Esophagus muscularis mucosa (tissue), 4 donors: ENCODE results near the gene CYB5RL. TPM values are rescaled to one million over a fixed set of nuclear protein-coding genes. Genes with fewer than 3 reads are reported as not detected.
A peak's percentile ranks its signal among the peaks of the same experiment; 100 is the strongest.

Source experiments
- DNase-seq: peaks from one replicate; pipeline ENCODE4 v3.0.0-alpha.2; 2017; ENCODE audit errors: extremely low spot score
- H3K27ac ChIP-seq, 4 donors: fragments of 200-600 bp; sonication (generic); replicated peaks in 1 of 4; 1 replicate in 3 of 4; 2 replicates in 1 of 4; pipeline ENCODE4 v1.5.1; 2016 to 2019; ENCODE audit warnings: mild to moderate bottlenecking in 1 of 4
- H3K27me3 ChIP-seq, 4 donors: fragments of 200-600 bp; sonication (generic); one replicate each; pipeline versions ENCODE4 v1.5.1 to v1.6.0; 2016 to 2019
- H3K36me3 ChIP-seq, 4 donors: fragments of 200-600 bp; sonication (generic); one replicate each; pipeline ENCODE4 v1.5.1; 2016 to 2019
- H3K4me1 ChIP-seq, 4 donors: fragments of 200-600 bp; sonication (generic); one replicate each; pipeline ENCODE4 v1.5.1; 2016 to 2019
- H3K4me3 ChIP-seq, 4 donors: fragments of 200-600 bp; sonication (generic); 1 replicate in 2 of 4; 2 replicates in 2 of 4; pipeline ENCODE4 v1.5.1; 2016 to 2019; ENCODE audit warnings: mild to moderate bottlenecking in 4 of 4, moderate library complexity in 1 of 4
- H3K9me3 ChIP-seq, 4 donors: fragments of 200-600 bp; sonication (generic); 1 replicate in 3 of 4; 2 replicates in 1 of 4; pipeline ENCODE4 v1.5.1; 2016 to 2019
- EP300 ChIP-seq: sonication (generic); formaldehyde crosslinking; IDR thresholded peaks from one replicate; pipeline ENCODE4 v1.6.1; 2017; ENCODE audit warnings: antibody characterized with exemption
- POLR2A ChIP-seq: fragments of 450-650 bp; IDR thresholded peaks from one replicate; pipeline ENCODE4 v1.6.1; 2017; ENCODE audit warnings: antibody characterized with exemption, moderate library complexity, mild to moderate bottlenecking, low read depth
- POLR2AphosphoS5 ChIP-seq, 2 donors: sonication (generic); formaldehyde crosslinking; IDR thresholded peaks; one replicate each; pipeline ENCODE4 v1.6.1; 2017; ENCODE audit warnings: antibody characterized with exemption in 2 of 2
- WGBS: methylation state at CpG from one replicate; pipeline ENCODE4 v1.1.5; 2018; 5-methylcytosine and 5-hydroxymethylcytosine counted together
- intact Hi-C: fragments of 100-400 bp; cut with DNase I; formaldehyde crosslinking; loops from one replicate; pipeline ENCODE4 v1.15.1; 2023
- total RNA-seq, 4 donors: library from RNA; depleted of rRNA; stranded (reverse); fragments of >200 nt; gene quantifications; one replicate each; pipeline versions ENCODE4 v1.1.0 to v1.2.1, GENCODE V29; 2016
- TF ChIP-seq, protein P1 (sequence below), 3 experiments: fragments of 200-600 bp in 2 of 3; fragments of 450-650 bp in 1 of 3; sonication (generic) in 2 of 3; IDR thresholded peaks; one replicate each; pipeline ENCODE4 v1.5.1; 2017 to 2019; ENCODE audit warnings: antibody characterized with exemption in 3 of 3, mild to moderate bottlenecking in 2 of 3, moderate library complexity in 1 of 3

CYB5RL gene
- total RNA-seq, 4 donors from 2014 or later: 3.6 to 6.1 (median 3.9) TPM

DNA sequence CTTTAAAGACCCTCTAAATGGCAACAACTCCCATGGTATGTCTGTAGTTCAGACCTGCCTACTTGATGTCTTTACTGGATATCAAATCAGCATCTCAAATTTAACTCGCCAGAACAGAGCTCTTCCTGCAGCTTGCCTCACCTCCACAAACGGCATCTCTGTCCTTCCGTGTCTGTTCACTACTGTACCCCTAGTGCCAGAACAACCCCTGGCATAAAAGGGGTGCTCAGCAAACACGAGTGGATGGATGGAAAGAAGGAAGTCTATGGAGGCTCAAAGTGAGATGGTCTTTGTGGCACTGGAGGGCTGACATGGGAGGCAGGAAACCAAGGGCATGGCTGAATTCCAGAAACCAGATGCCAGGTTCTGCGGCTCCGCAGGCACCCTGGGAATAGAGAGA lies 22.9 kb upstream of the CYB5RL start:
- Histone ChIP-seq H3K27ac (no peak overlapping the region), H3K4me1 (peaks cover 19 to 40% (median 32%) of the 10 kb centered on the region in 4 donors), H3K36me3 (peaks cover 13 to 50% (median 30%) of the 10 kb centered on the region in 4 donors), H3K4me3 (no peak overlapping the region), H3K27me3 (no peaks in the 10 kb centered on the region), H3K9me3 (no peaks in the 10 kb centered on the region)
- 84% methylated on average over 6 of the region's 6 CpGs for WGBS
- DNase-seq: no peak
- TF ChIP-seq POLR2AphosphoS5 (IDR thresholded peaks at IDR 0.05): no peak
- intact Hi-C loops: no loop called here

DNA sequence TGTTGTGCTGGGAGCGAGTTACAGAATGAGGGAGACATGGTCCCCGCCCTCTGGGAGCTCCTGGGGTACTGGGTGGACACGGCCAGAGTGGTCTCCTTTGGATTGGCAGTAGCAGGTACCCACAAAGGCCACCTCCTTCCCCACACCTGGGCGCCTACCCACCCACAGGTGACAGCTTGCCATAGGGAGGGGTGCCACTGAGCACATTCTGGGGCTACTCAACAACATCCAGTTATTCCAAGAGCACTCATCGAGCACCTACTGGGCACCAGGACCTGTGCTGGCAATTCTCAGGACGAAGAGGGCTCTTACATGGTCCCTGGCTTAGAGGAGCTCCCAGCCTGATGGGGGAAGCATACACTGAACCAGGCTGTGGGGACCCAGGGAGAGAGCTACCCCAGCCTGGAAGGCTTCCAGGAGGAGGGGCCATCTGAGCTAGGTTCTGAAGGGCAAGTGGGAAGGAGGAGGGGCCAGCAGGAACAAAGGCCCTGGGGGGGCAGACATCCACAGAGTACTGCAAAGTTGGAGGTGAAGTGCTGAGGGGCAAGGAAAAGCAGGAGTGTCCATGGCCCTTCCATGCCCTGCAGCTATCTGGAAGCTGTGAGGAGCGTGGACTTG lies 22.1 kb upstream of the CYB5RL start:
- Histone ChIP-seq H3K4me3 (no peak overlapping the region), H3K36me3 (peaks cover 20 to 50% (median 35%) of the 10 kb centered on the region in 4 donors), H3K27ac (no peak overlapping the region), H3K27me3 (no peaks in the 10 kb centered on the region), H3K9me3 (no peaks in the 10 kb centered on the region), H3K4me1 (peaks cover 19 to 34% (median 27%) of the 10 kb centered on the region in 4 donors)
- TF ChIP-seq EP300 (no peak), POLR2AphosphoS5 (IDR thresholded peaks at IDR 0.05) (no peak), POLR2A (no peak)
- TF ChIP-seq, protein P1, sequence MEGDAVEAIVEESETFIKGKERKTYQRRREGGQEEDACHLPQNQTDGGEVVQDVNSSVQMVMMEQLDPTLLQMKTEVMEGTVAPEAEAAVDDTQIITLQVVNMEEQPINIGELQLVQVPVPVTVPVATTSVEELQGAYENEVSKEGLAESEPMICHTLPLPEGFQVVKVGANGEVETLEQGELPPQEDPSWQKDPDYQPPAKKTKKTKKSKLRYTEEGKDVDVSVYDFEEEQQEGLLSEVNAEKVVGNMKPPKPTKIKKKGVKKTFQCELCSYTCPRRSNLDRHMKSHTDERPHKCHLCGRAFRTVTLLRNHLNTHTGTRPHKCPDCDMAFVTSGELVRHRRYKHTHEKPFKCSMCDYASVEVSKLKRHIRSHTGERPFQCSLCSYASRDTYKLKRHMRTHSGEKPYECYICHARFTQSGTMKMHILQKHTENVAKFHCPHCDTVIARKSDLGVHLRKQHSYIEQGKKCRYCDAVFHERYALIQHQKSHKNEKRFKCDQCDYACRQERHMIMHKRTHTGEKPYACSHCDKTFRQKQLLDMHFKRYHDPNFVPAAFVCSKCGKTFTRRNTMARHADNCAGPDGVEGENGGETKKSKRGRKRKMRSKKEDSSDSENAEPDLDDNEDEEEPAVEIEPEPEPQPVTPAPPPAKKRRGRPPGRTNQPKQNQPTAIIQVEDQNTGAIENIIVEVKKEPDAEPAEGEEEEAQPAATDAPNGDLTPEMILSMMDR (IDR thresholded peaks at IDR 0.05): no peak
- WGBS: 100% methylated on average over 5 of the region's 7 CpGs
- no peak for DNase-seq
- intact Hi-C loops: no loop called here

DNA sequence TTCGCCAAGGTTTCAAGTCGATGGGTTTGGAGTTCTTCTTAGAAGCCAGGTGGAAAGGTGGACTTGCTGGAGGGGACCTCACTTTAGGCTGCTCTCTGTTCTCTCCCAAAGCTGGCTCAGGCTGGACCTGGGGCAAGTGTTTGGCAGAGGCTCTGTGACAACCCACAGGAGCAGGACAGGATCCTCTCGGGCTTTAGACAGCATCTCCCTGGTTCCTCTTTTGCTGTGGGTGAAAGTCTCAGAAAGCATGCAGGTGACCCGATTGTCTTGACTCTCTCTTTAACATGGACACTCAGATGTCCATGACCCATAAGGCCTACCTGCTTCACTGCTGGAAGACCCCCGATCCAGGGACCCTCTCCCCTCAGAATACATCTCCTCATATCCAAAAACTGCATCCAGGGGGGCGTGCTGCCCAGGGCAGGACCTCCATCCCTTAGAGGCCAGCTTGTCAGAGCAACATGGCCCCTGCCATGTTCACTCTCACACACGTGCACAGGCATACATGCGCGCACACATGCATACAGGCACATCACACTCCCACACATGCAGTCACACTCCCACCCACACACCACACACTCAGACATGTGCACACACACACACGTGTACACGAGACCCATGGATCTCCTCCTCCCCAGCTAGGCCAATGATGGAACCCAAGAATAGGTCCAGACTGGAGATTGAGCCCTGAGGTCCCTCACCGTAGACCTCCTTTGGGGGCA lies 21.4 kb upstream of the CYB5RL start:
- peak overlapping the region in 2 of 4 donors; percentile 58 to 76 for H3K27ac ChIP-seq
- H3K4me3 ChIP-seq: no peak overlapping the region
- DNase-seq: no peak
- H3K4me1 ChIP-seq: peaks cover 19 to 31% (median 26%) of the 10 kb centered on the region in 4 donors
- H3K36me3 ChIP-seq: peaks cover 27 to 56% (median 42%) of the 10 kb centered on the region in 4 donors
- no peak for TF ChIP-seq POLR2A
- no peak for TF ChIP-seq EP300
- no peak for TF ChIP-seq POLR2AphosphoS5 (IDR thresholded peaks at IDR 0.05)
- TF ChIP-seq, protein P1 (IDR thresholded peaks at IDR 0.05): no peak
- H3K27me3 ChIP-seq: no peaks in the 10 kb centered on the region
- H3K9me3 ChIP-seq: no peaks in the 10 kb centered on the region
- WGBS: 91% methylated on average over 11 of the region's 12 CpGs
- intact Hi-C loops: no loop called here

DNA sequence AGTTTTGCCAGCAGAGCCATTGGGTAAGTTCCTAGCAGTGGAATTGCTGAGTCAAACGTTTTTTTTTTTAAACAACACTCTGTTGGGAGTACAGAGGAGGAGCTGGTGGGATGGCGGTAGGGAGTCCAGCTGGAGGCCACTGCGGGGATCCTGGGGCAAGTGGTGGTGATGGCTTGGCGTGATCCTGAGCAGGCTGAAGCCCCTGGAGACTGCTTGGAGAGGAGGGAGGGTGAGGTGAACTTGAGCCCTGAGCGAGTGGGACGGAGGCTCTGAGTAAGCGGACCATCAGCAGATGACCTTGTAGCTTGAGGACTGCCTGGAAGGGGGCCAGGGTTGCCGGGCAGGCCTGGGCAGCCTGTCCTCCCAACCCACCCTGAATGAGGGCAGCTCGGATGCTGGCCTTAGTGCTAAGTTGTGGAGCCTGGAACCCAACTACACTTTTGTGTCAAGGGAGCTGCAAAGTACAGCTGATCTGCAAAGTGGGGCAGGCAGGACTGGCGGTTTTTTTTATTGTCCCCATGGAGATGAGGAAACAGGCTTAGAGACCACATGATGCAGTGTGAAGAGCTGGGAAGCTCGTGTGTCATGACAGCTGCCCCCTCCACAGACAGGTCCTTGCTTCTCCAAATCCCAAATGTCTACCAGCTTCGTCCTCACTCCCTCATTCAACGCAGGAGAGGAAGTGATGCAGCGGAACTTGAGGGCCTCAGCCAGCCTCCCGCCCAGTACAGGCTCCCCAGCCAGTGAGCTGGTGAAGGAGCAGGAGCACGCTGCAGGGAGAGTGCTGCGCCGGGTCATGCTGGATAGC lies 20.4 kb upstream of the CYB5RL start:
- peaks cover 38 to 56% (median 46%) of the 10 kb centered on the region in 4 donors for H3K36me3 ChIP-seq
- H3K27ac ChIP-seq: peak overlapping the region; percentile 23 to 76 (median 63)
- H3K9me3 ChIP-seq: no peaks in the 10 kb centered on the region
- H3K4me1 ChIP-seq: peaks cover 19 to 31% (median 26%) of the 10 kb centered on the region in 4 donors
- no peak for DNase-seq
- WGBS: 36% methylated on average over 11 of the region's 18 CpGs
- H3K4me3 ChIP-seq: peak overlapping the region in 1 of 4 donors; percentile 9
- no peak for TF ChIP-seq POLR2AphosphoS5 (IDR thresholded peaks at IDR 0.05)
- no peak for TF ChIP-seq EP300
- TF ChIP-seq, protein P1 (IDR thresholded peaks at IDR 0.05): no peak
- TF ChIP-seq POLR2A: no peak
- H3K27me3 ChIP-seq: no peaks in the 10 kb centered on the region
- intact Hi-C loops: no loop called here

DNA sequence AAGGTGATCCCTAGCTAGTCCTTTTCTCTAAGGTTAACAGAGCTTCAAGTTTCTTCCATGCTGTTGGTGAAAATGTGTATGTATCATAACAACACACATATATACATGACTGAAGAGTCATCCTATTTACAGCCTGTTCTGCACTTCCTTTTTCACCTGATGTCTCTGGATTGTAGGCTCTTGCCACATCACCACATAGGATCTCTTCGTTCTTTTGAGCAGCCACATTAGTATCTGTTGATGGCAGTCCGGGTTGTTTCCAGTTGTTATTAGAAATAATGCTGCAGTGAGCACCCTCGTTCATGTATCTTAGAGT lies 19.8 kb upstream of the CYB5RL start:
- TF ChIP-seq EP300 (no peak), POLR2AphosphoS5 (IDR thresholded peaks at IDR 0.05) (no peak), POLR2A (no peak)
- TF ChIP-seq, protein P1 (IDR thresholded peaks at IDR 0.05): no peak
- WGBS: 39% methylated on average over 3 of the region's 3 CpGs
- Histone ChIP-seq H3K9me3 (no peaks in the 10 kb centered on the region), H3K36me3 (peaks cover 43 to 57% (median 51%) of the 10 kb centered on the region in 4 donors), H3K27me3 (no peaks in the 10 kb centered on the region), H3K4me1 (peaks cover 19 to 31% (median 26%) of the 10 kb centered on the region in 4 donors), H3K27ac (peak overlapping the region; percentile 49 to 76 (median 60)), H3K4me3 (no peak overlapping the region)
- intact Hi-C loops: no loop called here
- no peak for DNase-seq
